ENCODE data around the gene SLC50A1.
A peak's percentile ranks its signal among the peaks of the same experiment; 100 is the strongest.

The SLC50A1 gene

DNA sequence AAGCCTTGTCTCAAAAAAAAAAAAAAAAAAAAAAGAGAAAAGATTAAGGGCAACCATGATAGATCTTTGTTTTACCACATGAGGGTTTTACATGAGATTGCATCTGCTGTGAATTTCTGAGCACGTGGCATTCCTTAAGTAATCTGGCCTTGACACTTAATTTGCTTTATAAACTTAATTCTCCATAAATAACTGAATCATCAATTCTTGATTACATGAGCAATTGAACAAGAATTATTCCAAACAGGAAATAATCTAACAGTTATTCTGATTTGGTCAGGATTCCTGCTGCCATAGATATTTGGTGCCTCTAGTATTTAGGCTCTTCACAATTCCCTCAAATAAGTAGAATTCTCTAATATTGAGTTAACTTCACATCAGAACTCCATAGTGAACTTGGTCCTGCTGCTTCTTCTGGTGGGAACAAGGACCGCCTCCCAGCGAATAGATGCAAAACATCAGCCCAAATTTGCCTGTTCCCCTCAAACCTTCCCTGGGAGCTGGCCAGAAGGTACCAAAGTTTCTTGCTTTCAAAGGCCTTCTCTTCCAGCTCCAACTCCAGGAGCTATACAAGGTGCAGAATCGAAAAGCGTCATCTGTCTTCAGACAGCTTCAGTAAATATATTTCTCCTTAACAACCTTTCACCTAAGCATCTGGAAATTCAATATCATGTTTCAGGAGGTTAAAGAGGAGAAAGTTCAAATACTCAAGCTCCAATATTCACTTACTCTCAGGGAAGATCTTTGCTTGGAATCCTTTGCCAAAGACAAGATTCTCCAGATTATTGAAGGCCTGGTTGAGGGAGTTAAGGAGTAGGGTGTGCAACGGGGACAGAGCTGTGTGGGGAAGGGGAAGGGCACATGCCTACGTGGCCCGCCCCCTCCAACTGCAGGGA, 36.4 kb downstream of the SLC50A1 start:
- DNase-seq: no peak

DNA sequence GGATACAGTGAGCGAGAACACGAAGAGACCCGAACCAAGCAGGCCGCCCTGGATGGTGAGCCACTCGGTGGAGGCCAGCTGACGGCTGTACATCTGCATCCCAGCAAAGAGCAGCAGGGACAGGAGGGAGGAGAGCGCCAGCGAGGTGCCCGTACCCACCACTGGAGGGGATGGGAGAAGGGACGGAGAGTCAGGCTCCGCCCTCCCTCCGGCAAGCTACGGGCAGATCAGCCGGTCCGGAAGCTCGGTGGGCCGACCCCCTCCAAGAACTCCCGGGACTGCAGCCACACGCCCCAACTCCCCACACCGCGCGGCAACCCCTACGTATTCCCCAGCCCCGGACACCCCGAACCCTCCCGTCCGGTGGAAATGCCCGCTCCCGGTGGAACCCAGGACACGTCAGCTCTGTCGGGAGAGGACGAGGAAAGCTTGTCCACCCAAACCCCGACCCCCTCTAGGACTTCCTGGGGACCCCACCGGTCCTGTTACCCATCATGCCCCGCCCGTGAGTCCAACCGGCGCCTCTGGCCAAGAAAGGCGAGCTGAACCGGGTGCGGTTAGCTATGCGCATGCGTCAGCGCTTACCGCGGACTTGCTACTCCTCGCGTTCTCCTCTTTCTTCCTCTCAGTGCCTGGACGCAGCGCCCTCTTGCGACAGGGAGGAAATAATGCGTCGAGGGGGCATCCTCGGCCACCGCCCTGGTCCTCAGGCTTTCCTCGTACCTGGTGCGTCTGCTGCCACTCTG, 37.3 kb downstream of the SLC50A1 start, which contains the start of gene KRTCAP2:
Gene KRTCAP2, minus strand, starts transcription at position 573 of the 746 bp plus-strand sequence. Its CDS starts 80 bp downstream, at position 493.
- peak; percentile 85 for DNase-seq

DNA sequence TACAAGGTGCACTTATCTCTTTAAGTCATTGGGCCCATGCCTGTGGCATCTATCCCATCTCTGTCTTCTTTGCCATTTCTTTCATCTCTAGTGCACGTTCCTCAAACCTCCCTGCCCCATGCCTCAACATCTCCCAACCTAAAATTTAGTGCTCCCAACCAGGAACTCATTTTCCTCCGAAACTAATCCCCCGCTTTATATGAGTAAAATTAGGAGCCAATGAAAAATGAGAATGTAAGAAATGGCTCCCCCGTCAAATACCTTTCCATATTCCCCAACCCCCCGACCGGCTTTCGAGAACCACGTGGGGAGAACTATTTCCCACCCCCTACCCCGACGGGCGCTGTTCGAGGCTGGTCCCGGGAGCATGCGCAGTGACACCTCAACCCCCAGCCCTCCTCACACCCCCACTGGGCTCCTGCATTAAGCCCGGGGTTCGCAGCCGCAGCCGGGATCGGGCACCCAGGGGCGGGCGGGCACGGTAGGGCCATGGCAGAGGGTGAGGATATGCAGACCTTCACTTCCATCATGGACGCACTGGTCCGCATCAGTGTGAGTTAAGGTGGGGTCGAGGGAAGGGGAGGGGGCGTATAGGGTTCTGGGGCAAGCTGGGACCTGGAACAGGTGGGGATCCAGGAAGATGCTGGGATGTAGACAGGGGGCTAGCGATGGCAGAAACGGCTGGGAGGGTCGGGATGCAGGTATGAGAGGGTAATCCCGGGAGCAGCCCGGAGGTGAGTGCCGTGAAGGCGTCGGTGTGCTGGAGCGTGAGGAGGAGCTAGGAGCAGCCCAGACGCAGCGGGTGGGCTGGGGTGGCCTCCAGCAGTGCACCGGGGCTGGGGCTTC, 38.0 kb downstream of the SLC50A1 start, which contains the start of gene TRIM46:
Gene TRIM46, plus strand, starts transcription at position 372 of the 846 bp plus-strand sequence. Its CDS starts 118 bp downstream, at position 490.
- DNase-seq: no peak

DNA sequence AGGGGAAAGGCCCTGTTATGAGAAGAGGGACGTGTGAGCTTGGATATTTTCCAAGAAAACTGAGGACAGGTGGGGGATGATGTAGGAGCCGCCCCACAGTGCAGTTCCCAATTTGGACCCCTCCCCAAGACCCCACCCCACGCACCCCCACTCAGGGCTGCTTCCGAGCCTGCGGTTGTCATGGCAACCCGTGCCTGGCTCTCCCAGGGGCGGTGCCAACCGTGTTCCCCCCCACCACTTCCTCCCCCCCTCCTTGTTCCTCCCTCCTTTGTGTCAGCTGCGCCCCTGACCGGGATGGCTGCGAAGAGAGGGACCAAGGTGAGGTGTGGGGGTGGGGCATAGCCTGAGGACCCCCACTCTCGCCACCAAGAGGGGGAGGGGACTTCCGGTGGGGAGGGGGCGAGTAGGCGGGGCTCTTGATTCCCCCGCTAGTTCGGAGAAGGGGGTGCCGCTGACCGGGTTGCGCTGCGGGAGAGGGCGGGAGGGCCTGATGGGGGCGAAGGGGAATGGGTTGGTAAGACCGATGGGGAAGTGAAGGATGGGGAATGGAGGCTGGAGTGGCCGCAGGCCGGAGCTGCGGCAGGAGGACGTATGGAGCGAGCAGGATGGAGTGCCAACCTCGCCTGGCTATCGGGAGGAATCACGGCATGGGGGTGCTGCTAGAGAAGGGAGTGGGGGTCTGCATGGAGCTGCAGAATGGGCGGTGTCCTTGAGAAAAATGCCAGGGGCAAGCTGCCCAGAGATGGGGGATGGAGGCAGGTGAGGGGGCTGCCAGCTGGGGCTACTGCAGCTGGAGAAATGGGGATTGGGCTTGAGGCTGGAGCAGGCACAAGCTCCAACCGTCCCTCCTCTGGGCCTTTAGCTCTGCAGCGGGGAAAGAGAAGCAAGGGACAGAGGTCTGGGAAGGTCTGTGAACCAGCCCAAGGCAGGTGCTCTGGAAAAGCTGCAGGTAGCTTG, 39.0 kb downstream of the SLC50A1 start:
- DNase-seq: no peak

DNA sequence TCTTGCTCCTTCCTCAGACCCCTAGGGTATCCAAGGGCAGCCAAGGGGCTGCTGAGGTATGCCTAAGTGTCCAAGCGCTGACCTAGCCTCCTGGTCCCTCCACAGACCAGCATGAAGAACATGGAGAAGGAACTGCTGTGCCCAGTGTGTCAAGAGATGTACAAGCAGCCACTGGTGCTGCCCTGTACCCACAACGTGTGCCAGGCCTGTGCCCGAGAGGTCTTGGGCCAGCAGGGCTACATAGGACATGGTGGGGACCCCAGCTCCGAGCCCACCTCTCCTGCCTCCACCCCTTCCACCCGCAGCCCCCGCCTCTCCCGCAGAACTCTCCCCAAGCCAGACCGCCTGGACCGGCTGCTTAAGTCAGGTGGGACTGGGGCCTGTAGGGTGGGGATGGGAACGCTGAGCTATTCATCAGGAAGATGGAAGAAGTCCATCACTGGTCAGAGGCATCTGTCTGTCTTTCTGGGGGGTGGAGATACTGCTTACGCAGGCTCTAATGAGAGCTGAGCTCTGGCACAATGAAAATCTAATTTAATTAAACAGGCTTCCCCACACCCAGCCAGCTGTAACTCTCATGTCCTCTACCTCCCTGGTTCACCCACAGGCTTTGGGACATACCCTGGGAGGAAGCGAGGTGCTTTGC, 39.8 kb downstream of the SLC50A1 start:
- DNase-seq: no peak

DNA sequence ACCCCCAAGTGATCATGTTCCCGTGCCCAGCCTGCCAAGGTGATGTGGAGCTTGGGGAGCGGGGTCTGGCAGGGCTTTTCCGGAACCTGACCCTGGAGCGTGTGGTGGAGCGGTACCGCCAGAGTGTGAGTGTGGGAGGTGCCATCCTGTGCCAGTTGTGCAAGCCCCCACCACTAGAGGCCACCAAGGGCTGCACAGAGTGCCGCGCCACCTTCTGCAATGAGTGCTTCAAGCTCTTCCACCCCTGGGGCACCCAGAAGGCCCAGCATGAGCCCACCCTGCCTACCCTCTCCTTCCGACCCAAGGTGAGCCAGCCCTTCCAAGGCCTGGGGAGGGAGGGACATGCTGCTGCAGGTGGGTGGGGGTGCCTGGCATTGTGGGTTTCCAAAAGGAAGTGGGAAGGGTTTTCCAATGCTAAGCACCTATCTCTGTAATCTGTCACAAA, 40.3 kb downstream of the SLC50A1 start:
- no peak for DNase-seq

DNA sequence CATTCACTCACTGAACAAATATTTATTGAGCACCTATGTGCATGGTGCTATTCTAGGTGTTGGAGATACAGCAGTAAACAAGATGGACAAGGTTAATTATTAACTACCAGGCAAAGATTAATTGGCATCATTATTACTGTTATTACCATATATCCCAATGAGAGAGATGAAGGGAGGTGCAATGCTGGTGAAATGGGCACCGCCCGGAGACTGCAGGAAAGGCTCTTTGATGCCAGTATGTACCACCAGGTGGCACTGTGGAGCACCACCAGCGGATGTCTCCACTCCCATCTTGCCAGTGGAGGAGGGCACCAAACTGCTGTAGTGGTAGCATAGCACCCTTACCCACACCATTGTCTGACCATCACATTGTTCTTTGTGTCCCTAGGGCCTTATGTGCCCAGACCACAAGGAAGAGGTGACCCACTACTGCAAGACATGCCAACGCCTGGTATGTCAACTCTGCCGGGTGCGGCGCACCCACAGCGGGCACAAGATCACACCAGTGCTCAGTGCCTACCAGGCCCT, 41.0 kb downstream of the SLC50A1 start:
- DNase-seq: peak; percentile 79

DNA sequence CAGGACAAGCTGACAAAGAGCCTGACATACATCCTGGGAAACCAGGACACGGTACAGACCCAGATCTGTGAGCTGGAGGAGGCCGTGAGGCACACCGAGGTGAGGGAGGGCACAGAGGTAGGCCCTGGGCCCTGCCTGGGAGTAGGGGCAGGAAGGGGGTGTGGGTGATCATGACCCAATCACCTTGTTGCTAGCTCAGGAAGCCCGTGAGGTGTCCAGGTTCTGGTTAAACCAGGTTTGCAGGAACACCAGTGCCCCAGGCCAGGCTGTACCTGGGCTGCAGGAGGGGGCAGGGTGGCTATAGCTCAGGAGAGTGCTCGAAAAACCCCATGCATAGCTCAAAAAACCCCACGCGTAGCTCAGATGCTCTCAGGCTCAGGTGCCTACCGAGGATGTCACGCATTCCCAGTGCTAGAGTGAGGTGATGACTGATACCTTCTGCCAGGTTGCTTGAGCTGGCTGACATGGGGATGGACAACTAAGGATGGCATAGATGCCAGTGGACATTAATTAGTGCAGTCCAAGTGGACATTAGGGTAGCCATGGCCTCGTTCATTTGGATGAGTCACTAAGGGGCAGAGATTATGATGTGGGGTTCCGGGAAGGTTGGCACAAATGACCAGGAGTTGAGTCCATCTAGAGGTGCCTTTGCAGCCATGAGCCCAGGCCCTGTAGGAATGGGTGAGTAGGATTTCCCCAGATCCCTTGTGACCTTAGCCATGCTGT, 41.7 kb downstream of the SLC50A1 start:
- no peak for DNase-seq

DNA sequence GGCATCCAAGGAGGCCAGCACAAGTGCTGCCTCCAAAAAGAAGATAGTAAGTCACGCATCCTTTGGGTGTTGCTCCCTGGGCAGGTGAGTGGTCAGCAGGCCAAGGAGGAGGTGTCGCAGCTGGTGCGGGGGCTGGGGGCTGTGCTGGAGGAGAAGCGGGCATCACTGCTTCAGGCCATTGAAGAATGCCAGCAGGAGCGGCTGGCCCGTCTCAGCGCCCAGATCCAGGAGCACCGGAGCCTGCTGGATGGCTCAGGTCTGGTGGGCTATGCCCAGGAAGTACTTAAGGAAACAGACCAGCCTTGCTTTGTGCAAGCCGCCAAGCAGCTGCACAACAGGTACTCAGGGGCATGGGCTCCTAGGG, 42.2 kb downstream of the SLC50A1 start:
- DNase-seq: no peak

DNA sequence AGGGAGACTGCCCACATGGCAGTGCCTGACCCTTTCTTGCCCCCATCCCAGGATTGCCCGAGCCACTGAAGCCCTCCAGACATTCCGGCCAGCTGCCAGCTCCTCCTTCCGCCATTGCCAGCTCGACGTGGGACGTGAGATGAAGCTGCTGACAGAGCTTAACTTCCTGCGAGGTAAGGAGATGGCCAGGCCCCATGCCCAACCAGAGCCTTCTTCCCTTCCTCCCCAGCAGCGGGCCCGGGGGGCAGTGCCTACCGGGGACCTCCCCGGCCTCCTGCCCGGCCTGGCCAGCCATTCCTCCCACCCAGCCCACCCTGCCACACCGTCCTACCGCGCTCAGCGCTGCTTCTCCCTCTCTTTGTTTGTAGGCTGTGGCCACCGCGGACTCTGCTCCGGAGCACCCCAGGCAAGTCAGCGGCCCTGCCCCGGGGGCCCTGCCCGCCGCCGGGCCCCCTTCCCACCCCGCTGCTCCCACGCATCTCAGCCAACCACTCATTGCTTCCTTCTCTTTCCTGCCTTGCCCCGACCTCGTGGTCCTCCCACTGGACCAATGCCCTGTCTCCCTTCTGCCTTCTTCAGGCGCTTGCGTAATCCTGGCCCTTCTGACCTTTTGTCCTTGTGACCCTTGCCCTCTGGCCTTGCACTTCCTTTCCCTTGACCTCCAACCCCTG, 42.9 kb downstream of the SLC50A1 start:
- no peak for DNase-seq

DNA sequence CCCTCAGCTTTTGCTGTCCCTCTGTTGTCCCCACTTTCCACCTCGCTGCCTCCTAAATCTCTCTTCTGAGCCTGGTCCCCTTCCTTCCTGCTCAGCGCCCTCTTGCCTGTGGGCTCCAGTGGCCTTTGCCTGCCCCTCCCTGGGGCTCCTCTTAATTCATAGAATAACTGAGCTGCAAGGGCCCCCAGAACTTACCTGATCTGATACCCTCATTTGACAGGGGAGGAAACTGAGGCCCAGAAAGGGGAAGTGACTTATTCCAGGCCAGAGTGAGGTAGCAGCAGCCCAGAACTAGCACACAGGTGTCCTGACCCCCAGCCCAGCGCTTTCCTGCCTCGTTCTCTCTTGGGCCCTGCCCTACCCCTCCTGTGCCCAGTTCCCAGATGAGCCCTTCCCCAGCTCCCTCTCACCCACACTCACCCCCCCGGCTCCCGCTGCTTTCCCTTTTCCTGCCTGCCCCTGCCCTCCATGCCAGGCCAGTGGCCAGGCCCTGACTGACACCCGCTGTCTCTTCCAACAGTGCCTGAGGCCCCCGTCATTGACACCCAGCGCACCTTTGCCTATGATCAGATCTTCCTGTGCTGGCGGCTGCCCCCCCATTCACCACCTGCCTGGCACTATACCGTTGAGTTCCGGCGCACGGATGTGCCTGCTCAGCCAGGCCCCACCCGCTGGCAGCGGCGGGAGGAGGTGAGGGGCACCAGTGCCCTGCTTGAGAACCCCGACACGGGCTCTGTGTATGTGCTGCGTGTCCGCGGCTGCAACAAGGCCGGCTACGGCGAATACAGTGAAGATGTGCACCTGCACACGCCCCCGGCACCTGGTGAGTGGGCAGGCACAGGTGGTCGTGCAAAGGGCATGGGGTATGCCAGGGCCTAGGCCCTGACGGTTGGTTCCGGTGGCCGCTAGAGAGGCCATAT, 43.7 kb downstream of the SLC50A1 start:
- DNase-seq: no peak

DNA sequence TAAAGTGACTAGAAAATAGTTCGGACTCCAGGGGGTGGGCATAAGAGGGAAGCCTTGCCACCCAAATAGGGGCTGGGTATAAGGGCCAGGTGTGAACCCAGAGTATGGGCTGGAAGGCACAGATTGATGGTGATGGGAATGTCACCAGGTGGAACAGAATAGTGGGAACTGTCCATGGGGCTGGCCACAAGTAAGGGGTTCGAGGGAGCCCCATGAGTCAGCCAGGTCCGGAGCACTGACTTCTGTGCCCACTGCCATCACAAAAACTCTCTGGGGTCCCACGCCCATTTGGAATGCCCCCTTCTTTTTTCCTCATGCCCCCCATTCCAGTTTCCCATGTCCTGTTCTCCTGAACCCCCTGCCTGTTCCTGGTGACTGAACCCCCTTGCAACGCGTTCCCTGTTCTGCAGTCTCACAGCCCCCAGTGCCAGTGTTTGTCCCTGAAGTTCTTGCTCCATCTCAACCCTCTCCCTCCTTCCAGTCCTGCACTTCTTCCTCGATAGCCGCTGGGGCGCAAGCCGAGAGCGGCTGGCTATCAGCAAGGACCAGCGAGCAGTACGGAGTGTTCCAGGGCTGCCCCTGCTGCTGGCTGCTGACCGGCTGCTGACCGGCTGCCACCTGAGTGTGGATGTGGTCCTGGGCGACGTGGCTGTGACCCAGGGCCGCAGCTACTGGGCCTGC, 45.9 kb downstream of the SLC50A1 start:
- DNase-seq: no peak

DNA sequence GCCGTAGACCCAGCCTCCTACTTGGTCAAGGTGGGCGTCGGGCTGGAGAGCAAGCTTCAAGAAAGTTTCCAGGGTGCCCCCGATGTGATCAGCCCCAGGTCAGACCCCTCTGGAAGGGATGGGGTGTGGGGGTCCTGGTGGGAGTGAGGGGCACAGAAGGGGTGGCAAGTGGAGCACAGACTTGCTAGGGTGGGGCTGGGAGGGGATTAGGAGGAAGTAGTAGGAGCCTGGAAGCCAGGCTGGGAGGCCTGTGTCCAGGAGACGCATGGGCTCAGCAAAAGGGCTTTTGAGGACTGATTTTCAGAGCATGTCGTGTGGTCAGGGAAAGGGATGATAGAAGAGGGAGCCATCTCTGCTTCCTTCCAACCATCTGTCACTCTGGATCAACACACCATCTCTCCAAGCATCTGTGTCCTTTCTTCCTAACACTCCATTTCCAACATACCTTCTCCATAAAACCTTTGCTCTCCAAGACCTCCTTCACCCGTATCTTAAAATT, 46.4 kb downstream of the SLC50A1 start:
- no peak for DNase-seq

DNA sequence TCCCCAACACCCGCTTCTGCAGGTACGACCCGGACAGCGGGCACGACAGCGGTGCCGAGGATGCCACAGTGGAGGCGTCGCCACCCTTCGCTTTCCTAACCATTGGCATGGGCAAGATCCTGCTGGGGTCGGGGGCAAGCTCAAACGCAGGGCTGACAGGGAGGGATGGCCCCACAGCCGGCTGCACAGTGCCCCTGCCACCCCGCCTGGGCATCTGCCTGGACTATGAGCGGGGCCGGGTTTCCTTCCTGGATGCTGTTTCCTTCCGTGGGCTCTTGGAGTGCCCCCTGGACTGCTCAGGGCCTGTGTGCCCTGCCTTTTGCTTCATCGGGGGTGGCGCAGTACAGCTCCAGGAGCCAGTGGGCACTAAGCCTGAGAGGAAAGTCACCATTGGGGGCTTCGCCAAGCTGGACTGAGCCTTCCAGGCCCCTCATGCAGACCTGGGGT, 48.1 kb downstream of the SLC50A1 start:
- DNase-seq: no peak

DNA sequence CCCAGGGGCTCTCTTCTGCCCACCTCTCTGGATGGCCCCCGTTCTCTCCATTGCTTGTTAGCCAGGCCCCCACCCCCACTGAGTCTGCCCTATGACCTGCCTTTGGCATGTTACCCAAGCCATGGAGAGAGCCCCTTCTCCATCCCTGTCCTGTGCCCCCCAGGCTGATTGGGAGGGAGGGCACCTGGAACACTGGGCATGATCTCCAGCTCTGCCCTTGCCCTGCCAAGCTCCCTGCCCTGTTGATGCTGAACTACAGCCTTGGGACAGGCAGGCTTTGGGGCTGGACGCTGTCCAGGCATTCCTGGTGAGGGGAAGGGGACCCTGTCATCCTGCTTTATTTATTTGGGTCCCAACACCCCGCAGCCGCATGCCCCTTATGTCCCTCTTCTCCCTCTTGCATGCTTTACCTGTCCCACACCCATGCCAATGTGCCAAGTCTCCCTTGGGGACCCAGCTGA, 48.7 kb downstream of the SLC50A1 start:
- no peak for DNase-seq

DNA sequence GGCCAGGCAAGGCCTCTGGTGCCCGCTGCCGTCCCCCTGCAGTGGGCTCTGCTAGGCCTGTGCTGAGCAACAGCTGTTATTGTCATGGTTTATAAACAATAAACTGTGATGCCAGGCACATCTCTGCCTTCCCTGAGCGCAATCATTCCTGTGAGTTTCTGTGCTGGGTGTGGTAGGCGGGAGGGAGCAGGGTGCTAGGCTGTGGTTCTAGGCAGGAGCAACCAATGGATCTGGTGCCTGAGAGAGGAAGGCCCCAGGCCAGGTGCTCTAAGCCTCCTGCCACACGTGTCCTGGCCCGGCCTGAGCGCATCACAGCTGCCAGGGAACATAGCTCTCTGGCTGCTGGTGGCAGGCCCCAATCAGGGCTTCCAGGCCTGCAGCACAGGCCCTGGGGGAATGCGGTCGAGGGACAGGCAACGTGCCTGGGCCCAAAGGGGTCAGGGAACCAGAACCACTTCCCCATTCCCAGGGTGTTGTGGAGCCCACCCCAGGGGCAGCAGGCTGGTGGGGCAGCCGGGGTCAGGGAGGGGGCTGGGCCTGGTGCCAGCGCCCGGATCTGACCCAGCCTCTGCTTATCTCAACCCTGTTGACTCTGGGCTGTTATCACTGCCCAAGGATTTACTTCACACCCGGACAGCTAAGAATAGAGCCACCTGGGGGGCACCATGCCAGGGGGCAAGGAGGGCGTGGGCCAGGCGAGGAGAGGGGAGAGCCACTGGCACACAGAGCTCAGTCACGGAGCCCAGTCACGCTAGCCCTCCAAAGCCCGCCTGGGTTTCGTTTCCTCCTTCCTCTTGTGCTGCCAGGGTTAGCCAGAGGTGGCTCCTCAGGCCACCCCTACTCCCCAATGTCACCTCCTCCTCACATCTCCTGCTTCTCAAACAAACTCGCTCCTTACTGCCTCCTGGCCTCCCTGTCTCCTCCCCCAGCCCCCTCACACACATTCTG, 49.5 kb downstream of the SLC50A1 start:
- DNase-seq: no peak

All from KG1 (cell line).